ENCODE data around the gene SLC5A1. TPM values are rescaled to one million over a fixed set of nuclear protein-coding genes. Genes with fewer than 3 reads are reported as not detected.

The SLC5A1 gene
- total RNA-seq, 1 donor from 2014 or later = 1.3 TPM

DNA sequence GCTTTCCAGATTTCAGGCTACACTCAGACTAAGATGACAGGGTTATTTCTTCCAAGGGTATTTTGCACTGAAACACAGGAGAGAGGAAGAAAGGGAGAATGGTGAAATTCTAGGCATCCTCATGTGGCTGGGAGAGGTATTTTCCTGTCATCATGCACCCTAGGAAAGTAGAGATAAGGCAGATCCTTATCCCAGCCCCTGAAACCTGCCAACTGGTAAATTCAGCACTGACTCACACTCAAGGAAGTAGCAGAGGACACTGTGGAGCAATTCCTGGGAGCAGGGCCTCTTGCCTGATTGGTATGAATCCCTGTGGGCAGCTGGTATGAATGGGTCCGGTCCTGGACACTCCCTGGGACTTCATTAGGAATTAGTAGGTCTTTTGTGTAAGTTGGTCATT is 37.6 kb upstream of the SLC5A1 start:
- no peak for ATAC-seq

DNA sequence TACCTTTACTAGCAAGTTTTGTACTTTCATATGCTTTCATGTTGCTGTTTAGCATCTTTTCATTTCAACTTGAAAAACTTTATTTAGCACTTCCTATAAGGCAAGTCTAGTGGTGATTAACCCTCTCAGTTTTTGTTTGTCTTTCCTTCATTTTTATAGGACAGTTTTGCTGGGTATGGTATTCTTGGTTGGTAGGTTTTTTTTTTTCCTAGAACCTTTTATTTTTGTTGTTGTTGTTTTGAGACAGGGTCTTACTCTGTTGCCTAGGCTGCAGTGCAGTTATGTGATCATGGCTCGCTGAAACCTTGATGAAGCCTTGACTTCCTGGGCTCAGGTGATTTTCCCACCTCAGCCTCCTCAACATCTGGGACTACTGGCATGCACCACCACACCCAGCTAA is 29.9 kb upstream of the SLC5A1 start:
- Histone ChIP-seq H3K9me3 (peaks cover 7% of the 10 kb centered on the region), H3K27ac (no peak overlapping the region), H3K4me3 (no peak overlapping the region), H3K4me1 (no peaks in the 10 kb centered on the region), H3K36me3 (no peaks in the 10 kb centered on the region), H3K27me3 (peaks cover 4% of the 10 kb centered on the region)
- DNase-seq = no peak
- intact Hi-C loops (cut with DNase I) = no loop called here
- no peak for ATAC-seq
- TF ChIP-seq, protein P1, sequence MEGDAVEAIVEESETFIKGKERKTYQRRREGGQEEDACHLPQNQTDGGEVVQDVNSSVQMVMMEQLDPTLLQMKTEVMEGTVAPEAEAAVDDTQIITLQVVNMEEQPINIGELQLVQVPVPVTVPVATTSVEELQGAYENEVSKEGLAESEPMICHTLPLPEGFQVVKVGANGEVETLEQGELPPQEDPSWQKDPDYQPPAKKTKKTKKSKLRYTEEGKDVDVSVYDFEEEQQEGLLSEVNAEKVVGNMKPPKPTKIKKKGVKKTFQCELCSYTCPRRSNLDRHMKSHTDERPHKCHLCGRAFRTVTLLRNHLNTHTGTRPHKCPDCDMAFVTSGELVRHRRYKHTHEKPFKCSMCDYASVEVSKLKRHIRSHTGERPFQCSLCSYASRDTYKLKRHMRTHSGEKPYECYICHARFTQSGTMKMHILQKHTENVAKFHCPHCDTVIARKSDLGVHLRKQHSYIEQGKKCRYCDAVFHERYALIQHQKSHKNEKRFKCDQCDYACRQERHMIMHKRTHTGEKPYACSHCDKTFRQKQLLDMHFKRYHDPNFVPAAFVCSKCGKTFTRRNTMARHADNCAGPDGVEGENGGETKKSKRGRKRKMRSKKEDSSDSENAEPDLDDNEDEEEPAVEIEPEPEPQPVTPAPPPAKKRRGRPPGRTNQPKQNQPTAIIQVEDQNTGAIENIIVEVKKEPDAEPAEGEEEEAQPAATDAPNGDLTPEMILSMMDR (IDR thresholded peaks at IDR 0.05) = no peak

More for the DNA sequence above, 37.6 kb upstream of the SLC5A1 start:
- Histone ChIP-seq H3K27me3 (peaks cover 6% of the 10 kb centered on the region), H3K4me3 (no peak overlapping the region), H3K36me3 (no peaks in the 10 kb centered on the region), H3K4me1 (no peaks in the 10 kb centered on the region), H3K27ac (no peak overlapping the region), H3K9me3 (no peaks in the 10 kb centered on the region)
- intact Hi-C loops (cut with DNase I) = no loop called here
- no peak for DNase-seq
- TF ChIP-seq, protein P1 (IDR thresholded peaks at IDR 0.05) = no peak

DNA sequence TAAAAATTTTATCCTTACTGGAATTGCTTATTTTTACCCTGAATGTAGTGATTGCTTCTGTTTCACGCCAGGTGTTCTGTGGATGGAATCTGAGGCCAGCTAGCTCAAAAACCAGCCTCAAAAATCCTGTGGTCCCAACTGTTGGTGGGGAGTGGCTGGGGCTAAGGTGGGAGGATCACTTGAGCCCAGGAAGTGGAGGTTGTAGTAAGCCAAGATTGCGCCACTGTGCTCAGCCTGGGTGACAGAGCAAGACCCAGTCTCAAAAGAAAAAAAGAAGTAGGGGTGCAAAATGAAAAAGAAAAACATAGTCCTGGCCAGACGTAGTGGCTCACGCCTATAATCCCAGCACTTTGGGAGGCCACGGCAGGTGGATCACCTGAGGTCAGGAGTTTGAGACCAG is 27.0 kb upstream of the SLC5A1 start:
- H3K27ac ChIP-seq = no peak overlapping the region
- ATAC-seq (no peak), DNase-seq (no peak)
- peaks cover 7% of the 10 kb centered on the region for H3K9me3 ChIP-seq
- H3K36me3 ChIP-seq = no peaks in the 10 kb centered on the region
- no peaks in the 10 kb centered on the region for H3K4me1 ChIP-seq
- peaks cover 6% of the 10 kb centered on the region for H3K27me3 ChIP-seq
- H3K4me3 ChIP-seq = no peak overlapping the region
- intact Hi-C loops (cut with DNase I) = no loop called here
- TF ChIP-seq, protein P1 (IDR thresholded peaks at IDR 0.05) = no peak

DNA sequence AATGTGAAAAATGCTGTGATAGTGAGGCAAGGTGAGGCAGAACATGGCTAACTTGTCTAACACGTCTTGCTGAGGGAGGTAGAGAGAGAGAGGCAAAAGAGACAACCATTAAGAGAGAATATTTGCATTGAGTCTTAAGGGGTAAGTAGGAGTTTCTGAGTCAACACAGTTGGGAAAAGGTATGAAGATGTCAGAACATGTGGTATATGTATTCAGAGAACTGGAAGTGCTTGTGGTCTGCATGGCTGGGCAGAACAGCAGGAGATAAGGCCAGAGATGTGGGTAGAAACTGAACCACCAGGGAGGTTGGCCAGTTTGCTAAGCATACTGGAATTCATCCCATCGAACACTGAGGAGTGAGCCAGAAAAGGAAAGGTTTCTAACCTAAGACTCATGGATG is 25.0 kb upstream of the SLC5A1 start:
- ATAC-seq (no peak), DNase-seq (no peak)
- H3K36me3 ChIP-seq = no peaks in the 10 kb centered on the region

DNA sequence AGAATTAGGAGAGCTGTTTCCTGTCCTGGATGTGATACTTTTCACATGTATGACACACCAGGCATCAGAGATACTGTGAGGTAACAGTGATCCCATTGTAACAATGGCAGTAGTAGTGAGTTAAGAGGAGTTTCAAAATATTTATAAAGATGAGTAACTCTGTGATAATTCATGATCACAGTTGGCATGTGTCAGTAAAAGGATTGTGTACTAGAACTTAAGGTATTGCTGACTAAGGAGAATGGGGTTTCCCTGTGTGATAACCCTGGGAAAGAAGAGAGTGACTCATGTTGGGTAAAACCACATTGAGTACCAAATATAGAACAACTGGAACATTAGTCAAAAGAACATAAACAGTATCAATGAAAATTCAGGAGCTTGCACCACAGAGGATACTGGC is 22.9 kb upstream of the SLC5A1 start:
- H3K4me3 ChIP-seq = no peak overlapping the region
- no peaks in the 10 kb centered on the region for H3K36me3 ChIP-seq
- DNase-seq (no peak), ATAC-seq (no peak)
- H3K27me3 ChIP-seq = peaks cover 6% of the 10 kb centered on the region
- TF ChIP-seq, protein P1 (IDR thresholded peaks at IDR 0.05) = no peak
- intact Hi-C loops (cut with DNase I) = no loop called here
- H3K4me1 ChIP-seq = no peaks in the 10 kb centered on the region
- H3K9me3 ChIP-seq = no peaks in the 10 kb centered on the region
- H3K27ac ChIP-seq = no peak overlapping the region

More for the DNA sequence above, 25.0 kb upstream of the SLC5A1 start:
- Histone ChIP-seq H3K27me3 (peaks cover 6% of the 10 kb centered on the region), H3K4me1 (no peaks in the 10 kb centered on the region), H3K4me3 (no peak overlapping the region), H3K9me3 (peaks cover 7% of the 10 kb centered on the region), H3K27ac (no peak overlapping the region)
- TF ChIP-seq, protein P1 (IDR thresholded peaks at IDR 0.05) = no peak
- intact Hi-C loops (cut with DNase I) = no loop called here

DNA sequence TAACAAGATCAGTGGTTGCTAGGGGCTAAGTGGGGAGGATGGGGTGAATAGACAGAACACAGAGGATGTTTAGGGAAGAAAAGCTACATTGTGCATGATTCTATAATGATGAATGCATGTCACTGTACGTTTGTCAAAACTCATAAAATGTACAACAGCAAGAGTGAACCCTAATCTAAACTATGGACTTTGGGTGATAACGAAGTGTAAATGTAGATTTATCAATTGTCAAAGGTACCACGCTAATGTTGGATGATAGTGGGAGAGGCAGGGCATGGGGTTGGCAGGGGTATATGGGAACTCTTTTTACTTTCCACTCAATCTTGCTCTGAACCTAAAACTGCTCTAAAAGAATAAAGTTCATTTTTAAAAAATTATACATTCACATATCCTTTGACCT is 21.3 kb upstream of the SLC5A1 start:
- TF ChIP-seq, protein P1 (IDR thresholded peaks at IDR 0.05) = no peak
- no peak overlapping the region for H3K27ac ChIP-seq
- H3K9me3 ChIP-seq = no peaks in the 10 kb centered on the region
- H3K36me3 ChIP-seq = no peaks in the 10 kb centered on the region
- ATAC-seq (no peak), DNase-seq (no peak)
- no peaks in the 10 kb centered on the region for H3K4me1 ChIP-seq
- no peak overlapping the region for H3K4me3 ChIP-seq
- intact Hi-C loops (cut with DNase I) = no loop called here
- H3K27me3 ChIP-seq = peaks cover 6% of the 10 kb centered on the region

Measured in upper lobe of right lung (tissue), 1 donor.